ENCODE measurements around the gene SLC4A8.

SLC4A8 gene

GRCh38 chr12:51520576-51521325, 96.1 kb downstream of the SLC4A8 start:
- in situ Hi-C loops (cut with MboI; ENCODE audit: low sequenced_read_pairs), result no loop called here

- in situ Hi-C loops (cut with MboI; ENCODE audit: low sequenced_read_pairs), result no loop called here
Observed at GRCh38 chr12:51521554-51522276, 97.1 kb downstream of the SLC4A8 start.

GRCh38 chr12:51522696-51523095, 98.1 kb downstream of the SLC4A8 start:
- in situ Hi-C loops (cut with MboI; ENCODE audit: low sequenced_read_pairs), result no loop called here

DNA sequence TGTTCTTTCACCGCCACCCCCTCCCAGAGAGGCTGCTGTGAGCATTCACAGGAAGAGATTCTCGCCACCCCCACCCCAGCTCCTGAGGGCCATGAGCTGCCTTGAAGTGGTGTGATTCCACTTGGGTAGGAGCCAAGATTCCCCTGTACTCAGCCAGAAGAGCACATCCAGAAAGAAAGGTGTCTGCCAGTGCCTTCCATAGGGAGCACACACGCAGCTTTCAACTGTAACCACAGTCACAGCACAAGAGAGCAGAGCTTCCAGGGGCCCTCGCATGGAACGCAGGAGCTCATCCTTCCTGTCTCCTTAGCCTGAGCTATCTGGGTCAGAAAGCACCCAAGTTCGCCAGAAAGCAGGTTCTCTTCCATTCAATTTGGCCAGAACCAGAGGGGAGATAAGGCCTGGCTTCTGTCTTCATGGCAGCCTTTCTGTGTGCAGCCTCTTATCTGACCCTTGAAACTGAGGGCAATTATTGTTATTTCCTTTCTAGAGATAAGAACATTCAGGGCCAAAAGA, 99.8 kb downstream of the SLC4A8 start:
- in situ Hi-C loops (cut with MboI; ENCODE audit: low sequenced_read_pairs), result no loop called here

DNA sequence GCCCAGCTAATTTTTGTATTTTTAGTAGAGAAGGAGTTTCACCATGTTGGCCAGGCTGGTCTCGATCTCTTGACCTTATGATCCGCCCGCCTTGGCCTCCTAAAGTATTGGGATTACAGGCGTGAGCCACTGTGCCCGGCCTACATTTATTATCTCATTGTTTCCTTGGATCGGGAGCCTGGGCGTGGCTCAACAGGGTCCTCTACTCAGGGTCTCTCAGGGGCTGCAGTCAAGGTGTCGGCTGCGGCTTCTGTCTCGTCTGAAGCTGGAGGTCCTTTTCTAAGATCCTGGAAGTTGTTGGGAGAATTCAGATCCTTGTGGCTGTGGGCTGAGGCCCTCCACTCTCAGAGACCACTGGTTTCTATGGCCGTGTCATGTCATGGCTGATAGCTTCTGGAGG, 100.9 kb downstream of the SLC4A8 start:
- in situ Hi-C loops (cut with MboI; ENCODE audit: low sequenced_read_pairs), result no loop called here

DNA sequence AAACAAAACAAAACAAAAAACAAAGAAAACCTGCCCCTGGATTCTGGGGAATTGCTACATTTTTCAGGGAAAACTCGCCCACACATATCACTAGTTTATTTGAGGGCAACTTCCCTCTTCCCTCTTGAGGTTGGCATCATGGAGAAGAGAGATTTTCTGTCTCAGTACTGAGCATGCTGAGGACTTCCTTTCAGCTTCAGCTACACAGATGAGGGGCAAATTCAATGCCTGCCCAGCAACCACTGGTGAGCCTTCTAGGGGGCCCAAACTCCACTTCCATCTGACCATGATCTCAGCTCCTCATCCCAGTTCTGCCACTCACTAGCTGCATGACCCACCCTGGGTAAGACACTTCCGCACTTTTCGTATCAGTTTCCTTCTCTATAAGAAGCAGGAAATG, 103.3 kb downstream of the SLC4A8 start:
- in situ Hi-C loops (cut with MboI; ENCODE audit: low sequenced_read_pairs), result no loop called here

DNA sequence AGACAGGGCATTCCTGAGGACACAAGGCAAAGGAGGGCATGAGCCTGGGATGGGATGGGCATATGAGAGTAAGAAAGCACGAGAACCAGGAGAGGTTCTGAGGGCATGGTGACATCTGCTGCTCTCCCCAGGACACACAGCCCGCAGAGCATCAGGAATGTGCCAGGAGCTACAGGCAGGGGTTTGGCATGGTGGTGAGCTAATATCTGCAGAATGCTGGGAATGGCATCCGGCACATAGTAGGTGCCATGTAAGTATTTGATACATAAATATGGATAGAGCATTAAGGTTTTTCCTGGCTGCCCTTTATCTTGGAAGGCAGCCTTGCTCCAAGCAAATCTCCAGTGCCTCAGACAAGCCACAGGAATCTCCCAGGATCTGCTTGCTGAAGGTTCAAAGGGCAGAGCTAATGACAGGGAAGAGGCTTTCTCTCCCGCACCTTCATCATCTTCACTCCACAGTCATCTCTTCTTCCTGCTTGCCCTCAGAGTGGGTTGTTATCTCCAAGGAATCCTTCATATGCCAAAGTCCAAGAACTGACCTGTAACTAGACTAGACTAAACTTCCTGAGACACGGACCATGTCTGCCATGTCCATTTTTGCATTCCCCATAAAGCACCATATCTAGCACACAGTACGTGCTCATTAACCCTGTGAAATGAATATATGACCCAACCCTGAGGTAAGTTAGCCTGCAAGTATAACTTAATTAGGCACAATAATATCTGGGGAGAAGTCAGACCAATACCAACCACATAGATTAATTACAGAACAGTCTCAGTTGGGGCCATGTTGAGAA, 104.4 kb downstream of the SLC4A8 start:
- in situ Hi-C loops (cut with MboI; ENCODE audit: low sequenced_read_pairs), result no loop called here

GRCh38 chr12:51529651-51529970, 105.0 kb downstream of the SLC4A8 start:
- in situ Hi-C loops (cut with MboI; ENCODE audit: low sequenced_read_pairs), result no loop called here

GRCh38 chr12:51530208-51530607, 105.6 kb downstream of the SLC4A8 start:
- in situ Hi-C loops (cut with MboI; ENCODE audit: low sequenced_read_pairs), result no loop called here

DNA sequence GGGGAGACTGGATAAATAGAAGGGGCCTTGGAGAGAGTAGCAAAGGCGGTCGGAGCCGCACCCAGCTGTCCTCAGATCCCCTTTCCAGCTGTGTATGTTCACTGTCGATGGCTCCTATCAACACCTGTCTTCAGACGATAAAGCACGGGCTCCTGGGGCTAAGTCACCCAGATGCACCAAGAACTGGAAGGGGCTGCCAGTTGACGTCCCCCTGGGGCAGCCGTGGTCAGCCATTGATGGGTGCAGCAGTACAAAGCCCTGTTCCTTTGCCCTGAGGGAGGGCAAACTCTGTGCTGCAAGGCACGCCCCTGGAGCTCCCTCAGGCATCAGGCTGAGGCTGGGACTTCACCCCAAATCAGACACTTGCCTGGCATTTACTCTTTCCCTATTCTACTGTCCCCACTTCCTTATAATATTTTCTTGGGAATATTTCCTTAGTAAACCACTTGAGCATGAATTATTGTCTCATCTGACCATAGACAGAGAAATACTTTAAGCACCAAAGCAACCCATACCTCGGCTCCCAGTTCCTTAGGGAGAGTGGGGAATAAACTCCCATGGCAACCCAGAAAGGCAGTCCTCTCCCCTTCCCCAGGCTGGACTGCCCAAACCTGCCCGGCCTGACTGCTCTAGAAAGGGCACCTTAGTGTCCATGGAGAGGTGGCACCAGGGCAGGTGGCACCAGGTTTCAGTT, 106.8 kb downstream of the SLC4A8 start:
- in situ Hi-C loops (cut with MboI; ENCODE audit: low sequenced_read_pairs), result no loop called here

DNA sequence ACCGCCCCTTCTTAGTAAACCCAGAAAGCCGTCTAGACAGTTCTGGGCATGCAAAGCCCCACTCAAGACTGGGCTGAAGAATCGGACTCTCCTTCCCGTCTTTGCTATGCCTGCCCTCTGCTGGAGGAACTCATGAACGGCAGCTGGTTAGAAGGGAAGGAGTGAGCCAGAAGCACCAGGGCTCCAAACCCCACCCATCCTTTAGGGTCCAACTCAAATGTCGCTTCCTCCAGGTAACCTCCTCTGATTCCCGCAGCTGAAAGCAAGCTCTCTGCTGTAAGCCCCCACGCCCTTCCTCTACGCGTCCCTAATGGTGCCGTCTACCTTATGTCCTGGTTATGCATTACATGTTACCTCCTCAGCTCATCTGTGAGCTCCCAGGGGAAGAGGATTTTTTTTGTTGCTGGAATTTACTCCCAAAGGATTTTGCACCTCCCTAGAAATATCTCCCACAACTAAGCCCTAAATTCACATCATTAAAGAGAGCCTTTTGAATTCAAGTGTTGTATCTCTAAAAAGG, 107.4 kb downstream of the SLC4A8 start:
- in situ Hi-C loops (cut with MboI; ENCODE audit: low sequenced_read_pairs), result no loop called here

- in situ Hi-C loops (cut with MboI; ENCODE audit: low sequenced_read_pairs), result no loop called here
Observed at GRCh38 chr12:51533799-51534198, 109.2 kb downstream of the SLC4A8 start.

GRCh38 chr12:51534216-51535074, 109.8 kb downstream of the SLC4A8 start:
- in situ Hi-C loops (cut with MboI; ENCODE audit: low sequenced_read_pairs), result no loop called here

DNA sequence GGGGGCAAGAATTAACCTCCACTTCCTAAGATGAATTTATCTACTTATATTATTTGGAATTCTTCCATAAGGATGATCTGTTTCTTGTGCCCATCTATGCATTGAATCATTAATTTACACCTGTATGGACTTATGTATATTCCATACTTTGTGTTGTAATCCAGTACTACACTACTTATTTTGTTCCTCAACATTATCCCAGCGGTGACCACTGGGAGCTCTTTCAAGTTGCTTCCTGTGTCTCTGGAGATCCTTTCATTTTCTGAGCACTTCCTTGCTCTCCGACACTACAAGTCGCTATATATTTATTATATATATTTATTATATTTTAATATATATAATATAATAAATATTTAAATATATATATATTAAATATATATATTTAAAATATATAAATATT, 111.5 kb downstream of the SLC4A8 start:
- in situ Hi-C loops (cut with MboI; ENCODE audit: low sequenced_read_pairs), result no loop called here

- in situ Hi-C loops (cut with MboI; ENCODE audit: low sequenced_read_pairs), result no loop called here
Observed at GRCh38 chr12:51538149-51538548, 113.5 kb downstream of the SLC4A8 start.

DNA sequence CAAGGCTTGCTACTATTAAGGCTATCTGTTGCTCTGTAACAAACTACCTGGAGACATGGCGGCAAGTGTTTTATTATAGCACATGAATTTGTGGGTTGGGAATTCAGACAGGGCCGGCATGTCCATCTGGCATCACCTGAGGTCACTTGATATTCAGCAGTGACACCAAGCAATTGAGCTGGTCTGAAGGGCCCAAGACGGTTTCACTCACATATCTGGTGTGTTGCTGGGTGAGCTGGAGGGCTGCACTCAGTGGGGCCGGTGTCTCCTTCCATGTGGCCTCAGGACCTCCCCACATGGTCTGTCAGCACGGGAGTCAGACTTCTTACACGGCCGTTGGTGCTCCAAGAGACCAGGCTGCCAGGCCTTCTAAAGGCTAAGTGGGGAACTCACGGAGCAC, 114.0 kb downstream of the SLC4A8 start:
- in situ Hi-C loops (cut with MboI; ENCODE audit: low sequenced_read_pairs), result no loop called here

- in situ Hi-C loops (cut with MboI; ENCODE audit: low sequenced_read_pairs), result no loop called here
Observed at GRCh38 chr12:51540996-51541395, 116.4 kb downstream of the SLC4A8 start.

GRCh38 chr12:51546097-51546496, 121.5 kb downstream of the SLC4A8 start:
- in situ Hi-C loops (cut with MboI; ENCODE audit: low sequenced_read_pairs), result no loop called here

GRCh38 chr12:51547606-51548005, 123.0 kb downstream of the SLC4A8 start:
- in situ Hi-C loops (cut with MboI; ENCODE audit: low sequenced_read_pairs), result no loop called here

DNA sequence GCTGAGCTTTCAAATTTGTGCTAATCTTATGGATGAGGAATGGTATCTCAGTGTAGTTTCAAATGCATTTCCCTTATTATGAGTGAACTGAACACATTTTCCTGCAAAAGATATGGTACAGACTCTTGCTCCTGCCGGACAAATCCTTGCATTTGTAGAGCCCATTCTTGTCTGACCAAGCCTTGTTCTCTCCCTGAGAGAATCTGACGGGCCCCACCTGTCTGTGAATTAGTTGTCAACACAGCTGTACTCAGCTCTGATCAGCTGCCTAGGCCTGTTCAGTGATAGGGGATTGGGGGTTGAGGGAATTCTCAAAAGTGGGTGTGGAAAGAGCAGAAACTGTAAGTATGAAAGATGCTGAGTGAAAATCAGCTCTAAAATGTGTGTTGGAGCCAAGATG, 123.6 kb downstream of the SLC4A8 start:
- in situ Hi-C loops (cut with MboI; ENCODE audit: low sequenced_read_pairs), result no loop called here
